H9 (cell line): ENCODE results near the gene PNPO. TPM values are rescaled to one million over a fixed set of nuclear protein-coding genes. Genes with fewer than 3 reads are reported as not detected.

ENCODE experiments used
- DNase-seq: peaks from one replicate; pipeline ENCODE4 v3.0.0-alpha.2; 2017
- H2AFZ ChIP-seq: one replicate; pipeline ENCODE4 v1.6.1; 2013; ENCODE audit warnings: mild to moderate bottlenecking, low read length, control low read depth, moderate library complexity
- H2AK5ac ChIP-seq: 2 replicates; pipeline ENCODE4 v1.6.1; 2013; ENCODE audit warnings: low read length, control low read depth, mixed read lengths; ENCODE audit not compliant: insufficient read length
- H2BK120ac ChIP-seq: one replicate; pipeline ENCODE4 v1.6.1; 2013; ENCODE audit warnings: low read depth, mild to moderate bottlenecking, low read length, control low read depth, inconsistent platforms; ENCODE audit not compliant: poor library complexity, severe bottlenecking
- H2BK12ac ChIP-seq: 2 replicates; pipeline ENCODE4 v1.6.1; 2013; ENCODE audit warnings: low read length, control low read depth, mixed read lengths, low read depth; ENCODE audit not compliant: insufficient read length
- H2BK15ac ChIP-seq: 2 replicates; pipeline ENCODE4 v1.6.1; 2013; ENCODE audit warnings: low read depth, low read length, control low read depth
- H2BK20ac ChIP-seq: one replicate; pipeline ENCODE4 v1.6.1; 2013; ENCODE audit warnings: low read depth, mild to moderate bottlenecking, low read length, control low read depth, inconsistent platforms; ENCODE audit not compliant: poor library complexity, severe bottlenecking
- H2BK5ac ChIP-seq: 2 replicates; pipeline ENCODE4 v1.6.1; 2013; ENCODE audit warnings: low read length, control low read depth, mixed read lengths; ENCODE audit not compliant: insufficient read length
- H3K14ac ChIP-seq: 2 replicates; pipeline ENCODE4 v1.6.1; 2013; ENCODE audit warnings: low read length, control low read depth; ENCODE audit not compliant: insufficient read depth
- H3K18ac ChIP-seq: 2 replicates; pipeline ENCODE4 v1.6.1; 2013; ENCODE audit warnings: low read depth, mild to moderate bottlenecking, mixed read lengths, low read length, control low read depth; ENCODE audit not compliant: insufficient read length
- H3K23ac ChIP-seq: 2 replicates; pipeline ENCODE4 v1.6.1; 2013; ENCODE audit warnings: low read length, control low read depth, mixed read lengths, low read depth; ENCODE audit not compliant: insufficient read length
- H3K23me2 ChIP-seq: 2 replicates; pipeline ENCODE4 v1.6.1; 2013; ENCODE audit warnings: low read depth, mild to moderate bottlenecking, mixed read lengths, low read length, control low read depth; ENCODE audit not compliant: insufficient read length, poor library complexity, severe bottlenecking
- H3K27ac ChIP-seq: 2 replicates; pipeline ENCODE4 v1.5.1; 2013; ENCODE audit warnings: low read length, control low read depth, mixed read lengths, low read depth; ENCODE audit not compliant: insufficient read length
- H3K27me3 ChIP-seq: 2 replicates; pipeline ENCODE4 v1.6.1; 2013; ENCODE audit warnings: low read length, control low read depth, inconsistent platforms; ENCODE audit not compliant: insufficient read depth
- H3K4ac ChIP-seq: 2 replicates; pipeline ENCODE4 v1.6.1; 2013; ENCODE audit warnings: low read depth, mild to moderate bottlenecking, control low read depth, inconsistent platforms, low read length, moderate library complexity
- H3K4me1 ChIP-seq: 2 replicates; pipeline ENCODE4 v1.6.1; 2013; ENCODE audit warnings: low read length, control low read depth, inconsistent platforms; ENCODE audit not compliant: insufficient read depth
- H3K4me2 ChIP-seq: 2 replicates; pipeline ENCODE4 v1.6.1; 2013; ENCODE audit warnings: low read length, control low read depth, mixed read lengths; ENCODE audit not compliant: insufficient read length, insufficient read depth
- H3K56ac ChIP-seq: 2 replicates; pipeline ENCODE4 v1.6.1; 2013; ENCODE audit warnings: low read depth, mild to moderate bottlenecking, mixed read lengths, low read length, control low read depth; ENCODE audit not compliant: insufficient read length
- H3K79me1 ChIP-seq: 2 replicates; pipeline ENCODE4 v1.6.1; 2013; ENCODE audit warnings: low read depth, mild to moderate bottlenecking, moderate library complexity, low read length, control low read depth, inconsistent platforms; ENCODE audit not compliant: insufficient read depth, poor library complexity, severe bottlenecking
- H3K79me2 ChIP-seq: 2 replicates; pipeline ENCODE4 v1.6.1; 2013; ENCODE audit warnings: low read length, control low read depth, inconsistent platforms; ENCODE audit not compliant: insufficient read depth
- H3K9ac ChIP-seq: 2 replicates; pipeline ENCODE4 v1.6.1; 2013; ENCODE audit warnings: low read length, control low read depth, mixed read lengths; ENCODE audit not compliant: insufficient read length; ENCODE audit errors: extremely low read depth
- H3K9me3 ChIP-seq: one replicate; pipeline ENCODE4 v1.6.1; 2013; ENCODE audit warnings: low read depth, low read length, inconsistent platforms; ENCODE audit not compliant: control insufficient read depth
- H3T11ph ChIP-seq: one replicate; pipeline ENCODE4 v1.6.1; 2013; ENCODE audit warnings: mild to moderate bottlenecking, low read length, control low read depth, inconsistent platforms
- H4K20me1 ChIP-seq: one replicate; pipeline ENCODE4 v1.6.1; 2013; ENCODE audit not compliant: control insufficient read depth, insufficient read length, insufficient read depth
- H4K5ac ChIP-seq: 2 replicates; pipeline ENCODE4 v1.6.1; 2013; ENCODE audit warnings: low read depth, mild to moderate bottlenecking, mixed read lengths, low read length, control low read depth; ENCODE audit not compliant: insufficient read length
- H4K8ac ChIP-seq: replicated peaks from 2 replicates; pipeline ENCODE4 v1.6.1; 2013; ENCODE audit warnings: low read length, control low read depth, mixed read lengths, low read depth; ENCODE audit not compliant: insufficient read length
- H4K91ac ChIP-seq: 2 replicates; pipeline ENCODE4 v1.6.1; 2013; ENCODE audit warnings: low read depth, mild to moderate bottlenecking, moderate library complexity, mixed read lengths, low read length, control low read depth; ENCODE audit not compliant: insufficient read length
- H3K27ac Mint-ChIP-seq, 3 experiments: 2 replicates in 2 of 3; 3 replicates in 1 of 3; pipeline ENCODE4 v1.8.0; 2020 to 2021; ENCODE audit warnings: mixed read lengths in 3 of 3, mild to moderate bottlenecking in 1 of 3, moderate library complexity in 1 of 3
- H3K27me3 Mint-ChIP-seq: 2 replicates; pipeline ENCODE4 v1.8.0; 2021; ENCODE audit warnings: low read depth, mild to moderate bottlenecking, moderate library complexity, mixed read lengths
- H3K36me3 Mint-ChIP-seq, 3 experiments: 2 replicates in 2 of 3; 3 replicates in 1 of 3; pipeline ENCODE4 v1.8.0; 2020 to 2021; ENCODE audit warnings: low read depth in 3 of 3, mixed read lengths in 3 of 3; ENCODE audit not compliant: insufficient read depth in 1 of 3
- H3K4me1 Mint-ChIP-seq, 2 experiments: 2 replicates each; pipeline ENCODE4 v1.8.0; 2020; ENCODE audit warnings: mixed read lengths in 2 of 2
- H3K4me3 Mint-ChIP-seq, 2 experiments: 2 replicates in 1 of 2; 3 replicates in 1 of 2; pipeline ENCODE4 v1.8.0; 2020 to 2021; ENCODE audit warnings: mild to moderate bottlenecking in 2 of 2, mixed read lengths in 2 of 2, moderate library complexity in 1 of 2
- H3K9me3 Mint-ChIP-seq, 2 experiments: 2 replicates in 1 of 2; 3 replicates in 1 of 2; pipeline ENCODE4 v1.8.0; 2020; ENCODE audit warnings: mild to moderate bottlenecking in 2 of 2, mixed read lengths in 2 of 2, moderate library complexity in 1 of 2
- CTCF ChIP-seq: fragments of 200-600 bp; sonication (generic); conservative IDR thresholded peaks from 3 replicates; pipeline ENCODE4 v1.8.0; 2021; ENCODE audit warnings: antibody characterized with exemption, mild to moderate bottlenecking
- WGBS: extraction: QIAGEN DNeasy Blood & Tissue Kit; methylation state at CpG from one replicate; pipeline ENCODE4 v1.1.7; 2013; ENCODE audit warnings: missing lambda C conversion rate, low lambda C conversion rate, mixed read lengths; ENCODE audit not compliant: insufficient read length; ENCODE audit errors: extremely low coverage; 5-methylcytosine and 5-hydroxymethylcytosine counted together
- total RNA-seq: library from RNA; stranded (reverse); gene quantifications from 2 replicates; pipeline ENCODE4 v1.2.1, GENCODE V29; 2021

Gene PNPO
- total RNA-seq, 1 experiment from 2014 or later = 6.7 TPM

GRCh38 chr17:47995241-47995935 lies 54.0 kb downstream of the PNPO start:
- H3K36me3 Mint-ChIP-seq = no peaks in the 10 kb centered on the region
- Histone ChIP-seq H2AK5ac (no peak overlapping the region), H3K4ac (no peak overlapping the region), H3K4me1 (peaks cover 7% of the 10 kb centered on the region; the same call in 1 of the 2 replicates), H3K18ac (no peak overlapping the region), H3K9ac (no peak overlapping the region), H4K8ac (no peak overlapping the region), H3T11ph (no peak overlapping the region), H3K23ac (no peak overlapping the region), H2BK12ac (no peak overlapping the region), H3K14ac (no peak overlapping the region), H4K20me1 (no peaks in the 10 kb centered on the region), H3K9me3 (no peaks in the 10 kb centered on the region), H2BK5ac (no peak overlapping the region), H2AFZ (no peak overlapping the region), H4K5ac (no peak overlapping the region), H3K4me2 (no peak overlapping the region), H3K27ac (no peak overlapping the region), H3K79me2 (no peaks in the 10 kb centered on the region), H2BK20ac (no peak overlapping the region), H2BK15ac (no peak overlapping the region), H3K27me3 (no peaks in the 10 kb centered on the region), H2BK120ac (no peak overlapping the region), H3K23me2 (no peaks in the 10 kb centered on the region), H3K79me1 (no peaks in the 10 kb centered on the region), H4K91ac (no peak overlapping the region), H3K56ac (no peak overlapping the region)
- H3K27me3 Mint-ChIP-seq = no peaks in the 10 kb centered on the region; the same call in none of the 2 replicates
- H3K9me3 Mint-ChIP-seq = no peaks in the 10 kb centered on the region; a peak in 1 of 5 replicates
- WGBS = no CpG with 5 or more reads among the region's 13 CpGs
- peak; percentile 67 for DNase-seq
- peak overlapping the region in 2 of 3 experiments; percentile 23 to 24; a peak in 1 of 7 replicates for H3K27ac Mint-ChIP-seq
- H3K4me1 Mint-ChIP-seq = peaks cover 58 to 65% of the 10 kb centered on the region in 2 experiments
- H3K4me3 Mint-ChIP-seq = peak overlapping the region in 1 of 2 experiments; percentile 30; a peak in 1 of 5 replicates
- TF ChIP-seq CTCF = no peak
